Measurements from ENCODE around the gene EFCAB11. TPM values are rescaled to one million over a fixed set of nuclear protein-coding genes. Genes with fewer than 3 reads are reported as not detected.

The EFCAB11 gene
- total and polyA plus RNA-seq, 2 donors (not counting 1 experiment from before 2014, with no cell fraction given) = 4.2 to 13.8 TPM

- intact Hi-C loops (cut with micrococcal nuclease) = no loop called here
- POLR2A ChIA-PET = no interaction called here
- DNase-seq (no peak), ATAC-seq (ENCODE audit: low read depth) (no peak)
- Mint-ChIP-seq H3K4me3 (no peak overlapping the region), H3K9me3 (ENCODE audit: insufficient read depth) (no peaks in the 10 kb centered on the region), H3K4me1 (peaks cover 3% of the 10 kb centered on the region), H3K27ac (no peak overlapping the region), H3K27me3 (peaks cover 3% of the 10 kb centered on the region)
- no peaks in the 10 kb centered on the region for H4K20me1 ChIP-seq (ENCODE audit: control insufficient read depth, insufficient read depth, low read length, poor library complexity, severe bottlenecking)
- no peak overlapping the region for H3K4me3 ChIP-seq (ENCODE audit: control extremely low read depth in 1 of 5, extremely low read depth in 1 of 5, insufficient read depth in 1 of 5, low read depth in 2 of 5, low read length in 4 of 5)
- no peaks in the 10 kb centered on the region for H3K9me3 ChIP-seq (ENCODE audit: control extremely low read depth in 1 of 3, control insufficient read depth in 2 of 3, insufficient read depth in 1 of 3, low read length in 2 of 3)
- no peak overlapping the region for H3K27ac ChIP-seq (ENCODE audit: low read length in 2 of 2)
- no peaks in the 10 kb centered on the region for H3K27me3 ChIP-seq (replicated peaks in 1 of 4; ENCODE audit: control extremely low read depth in 1 of 4, control insufficient read depth in 3 of 4, insufficient read depth in 4 of 4, low read length in 3 of 4)
- TF ChIP-seq EZH2 (IDR thresholded peaks at IDR 0.05; ENCODE audit: borderline replicate concordance, insufficient read depth, low read depth, low read length, poor library complexity, severe bottlenecking) (no peak), CTCF (IDR thresholded peaks at IDR 0.05) (no peak)
- no peak overlapping the region for H2AFZ ChIP-seq (ENCODE audit: insufficient read depth, low read depth, low read length, poor library complexity, severe bottlenecking)
- no peak overlapping the region for H3K9ac ChIP-seq (ENCODE audit: low read length)
- no peak overlapping the region for H3K4me2 ChIP-seq (replicated peaks; ENCODE audit: low read depth, low read length, poor library complexity, severe bottlenecking)
- no peaks in the 10 kb centered on the region for H3K79me2 ChIP-seq (ENCODE audit: control insufficient read depth, insufficient read depth, low read length)
- H3K36me3 ChIP-seq (replicated peaks in 1 of 2; ENCODE audit: control extremely low read depth in 1 of 2, control insufficient read depth in 1 of 2, extremely low read depth in 1 of 2, insufficient read depth in 2 of 2, low read length in 1 of 2) = no peaks in the 10 kb centered on the region
- H3K4me1 ChIP-seq (ENCODE audit: control insufficient read depth in 2 of 2, insufficient read depth in 2 of 2, low read length in 2 of 2) = no peaks in the 10 kb centered on the region
- CTCF ChIA-PET = interaction anchor here (0.7 to 4.0 kb wide), 3 partner anchors 12 to 884 kb away, joined by 4 to 18 read pairs (median 5); no protein-coding TSS in a partner anchor
- WGBS (ENCODE audit: insufficient coverage) = no CpG with 5 or more reads among the region's 2 CpGs
These were observed 42.3 kb downstream of the EFCAB11 start for GRCh38 chr14:89912221-89912620.

GRCh38 chr14:89911010-89911919 lies 43.3 kb downstream of the EFCAB11 start:
- Histone ChIP-seq H3K4me3 (ENCODE audit: control extremely low read depth in 1 of 5, extremely low read depth in 1 of 5, insufficient read depth in 1 of 5, low read depth in 2 of 5, low read length in 4 of 5) (no peak overlapping the region), H3K27ac (ENCODE audit: low read length in 2 of 2) (no peak overlapping the region), H3K79me2 (ENCODE audit: control insufficient read depth, insufficient read depth, low read length) (no peaks in the 10 kb centered on the region), H3K27me3 (replicated peaks in 1 of 4; ENCODE audit: control extremely low read depth in 1 of 4, control insufficient read depth in 3 of 4, insufficient read depth in 4 of 4, low read length in 3 of 4) (no peaks in the 10 kb centered on the region), H3K36me3 (replicated peaks in 1 of 2; ENCODE audit: control extremely low read depth in 1 of 2, control insufficient read depth in 1 of 2, extremely low read depth in 1 of 2, insufficient read depth in 2 of 2, low read length in 1 of 2) (no peaks in the 10 kb centered on the region), H3K9ac (ENCODE audit: low read length) (no peak overlapping the region), H3K4me2 (replicated peaks; ENCODE audit: low read depth, low read length, poor library complexity, severe bottlenecking) (no peak overlapping the region), H3K4me1 (ENCODE audit: control insufficient read depth in 2 of 2, insufficient read depth in 2 of 2, low read length in 2 of 2) (no peaks in the 10 kb centered on the region), H4K20me1 (ENCODE audit: control insufficient read depth, insufficient read depth, low read length, poor library complexity, severe bottlenecking) (no peaks in the 10 kb centered on the region), H2AFZ (ENCODE audit: insufficient read depth, low read depth, low read length, poor library complexity, severe bottlenecking) (no peak overlapping the region), H3K9me3 (ENCODE audit: control extremely low read depth in 1 of 3, control insufficient read depth in 2 of 3, insufficient read depth in 1 of 3, low read length in 2 of 3) (no peaks in the 10 kb centered on the region)
- intact Hi-C loops (cut with micrococcal nuclease) = no loop called here
- ChIA-PET CTCF (interaction anchor here (0.5 to 4.0 kb wide), 7 partner anchors 9 to 883 kb away, joined by 3 to 18 read pairs (median 3); no protein-coding TSS in a partner anchor), POLR2A (no interaction called here)
- no peak for DNase-seq
- TF ChIP-seq EZH2 (IDR thresholded peaks at IDR 0.05; ENCODE audit: borderline replicate concordance, insufficient read depth, low read depth, low read length, poor library complexity, severe bottlenecking) = no peak
- TF ChIP-seq CTCF (IDR thresholded peaks at IDR 0.05) = no peak
- Mint-ChIP-seq H3K4me3 (no peak overlapping the region), H3K27me3 (peaks cover 3% of the 10 kb centered on the region), H3K4me1 (peaks cover 3% of the 10 kb centered on the region), H3K27ac (no peak overlapping the region), H3K9me3 (ENCODE audit: insufficient read depth) (no peaks in the 10 kb centered on the region)
- ATAC-seq (ENCODE audit: low read depth) = no peak
- WGBS (ENCODE audit: insufficient coverage) = 80% methylated on average over 8 of the region's 11 CpGs

All from B cell (primary cell).